Trophoblast cell (in vitro differentiated cells and primary cell): ENCODE data around the gene TMEM45B.
A peak's percentile ranks its signal among the peaks of the same experiment; 100 is the strongest.
"Not testable (repeated sequence)": the region's sequence is repeated elsewhere in the genome, so short reads cannot be mapped to it uniquely, and the experiment has no call there.

Experiments used
- DNase-seq, 2 donors: peaks; one replicate each; pipeline ENCODE4 v3.0.0-alpha.2; 2016
- H2AFZ ChIP-seq: 2 replicates; pipeline ENCODE4 v1.6.1; 2013; ENCODE audit warnings: low read length, moderate library complexity, mild to moderate bottlenecking; ENCODE audit not compliant: insufficient read depth, poor library complexity
- H2AK5ac ChIP-seq: 2 replicates; pipeline ENCODE4 v1.6.1; 2013; ENCODE audit warnings: mild to moderate bottlenecking, low read length
- H2BK120ac ChIP-seq: 2 replicates; pipeline ENCODE4 v1.6.1; 2013; ENCODE audit warnings: low read length, mild to moderate bottlenecking, moderate library complexity; ENCODE audit not compliant: insufficient read depth, poor library complexity
- H2BK12ac ChIP-seq: 2 replicates; pipeline ENCODE4 v1.6.1; 2013; ENCODE audit warnings: mild to moderate bottlenecking, low read length, moderate library complexity
- H2BK5ac ChIP-seq: 2 replicates; pipeline ENCODE4 v1.6.1; 2013; ENCODE audit warnings: low read length, low read depth, moderate library complexity, mild to moderate bottlenecking; ENCODE audit not compliant: poor library complexity
- H3K14ac ChIP-seq: 2 replicates; pipeline ENCODE4 v1.6.1; 2013; ENCODE audit warnings: mild to moderate bottlenecking, low read length
- H3K18ac ChIP-seq: 2 replicates; pipeline ENCODE4 v1.6.1; 2013; ENCODE audit warnings: mild to moderate bottlenecking, low read length
- H3K23ac ChIP-seq: 2 replicates; pipeline ENCODE4 v1.6.1; 2013; ENCODE audit warnings: low read length
- H3K27ac ChIP-seq: 2 replicates; pipeline ENCODE4 v1.5.1; 2013; ENCODE audit warnings: low read depth, mild to moderate bottlenecking, inconsistent platforms, low read length, moderate library complexity
- H3K27me3 ChIP-seq: 2 replicates; pipeline ENCODE4 v1.6.1; 2013; ENCODE audit warnings: inconsistent platforms, mild to moderate bottlenecking, low read length, moderate library complexity; ENCODE audit not compliant: insufficient read depth
- H3K36me3 ChIP-seq, 2 experiments: 1 replicate in 1 of 2; 2 replicates in 1 of 2; pipeline ENCODE4 v1.6.1; 2013; ENCODE audit warnings: low read length in 2 of 2, mild to moderate bottlenecking in 2 of 2, moderate library complexity in 1 of 2; ENCODE audit not compliant: insufficient read depth in 2 of 2, control insufficient read depth in 1 of 2
- H3K4ac ChIP-seq: 2 replicates; pipeline ENCODE4 v1.6.1; 2013; ENCODE audit warnings: low read depth, mild to moderate bottlenecking, low read length, moderate library complexity
- H3K4me1 ChIP-seq, 2 experiments: 1 replicate in 1 of 2; 2 replicates in 1 of 2; pipeline ENCODE4 v1.6.1; 2013; ENCODE audit warnings: low read length in 2 of 2, mild to moderate bottlenecking in 2 of 2, moderate library complexity in 1 of 2; ENCODE audit not compliant: insufficient read depth in 2 of 2, control insufficient read depth in 1 of 2
- H3K4me2 ChIP-seq: 2 replicates; pipeline ENCODE4 v1.6.1; 2013; ENCODE audit warnings: inconsistent platforms, mild to moderate bottlenecking, low read length, moderate library complexity
- H3K4me3 ChIP-seq: 2 replicates; pipeline ENCODE4 v1.5.1; 2013; ENCODE audit warnings: mild to moderate bottlenecking, low read depth, low read length, inconsistent platforms
- H3K79me1 ChIP-seq: one replicate; pipeline ENCODE4 v1.6.1; 2013; ENCODE audit warnings: low read length
- H3K79me2 ChIP-seq: 2 replicates; pipeline ENCODE4 v1.6.1; 2013; ENCODE audit warnings: low read length, mild to moderate bottlenecking; ENCODE audit not compliant: control insufficient read depth, insufficient read depth, poor library complexity
- H3K9ac ChIP-seq: 2 replicates; pipeline ENCODE4 v1.6.1; 2013; ENCODE audit warnings: mild to moderate bottlenecking, low read length
- H3K9me3 ChIP-seq: 2 replicates; pipeline ENCODE4 v1.6.1; 2013; ENCODE audit warnings: low read depth, mild to moderate bottlenecking, control low read depth, inconsistent platforms, low read length; ENCODE audit not compliant: insufficient read depth
- H4K12ac ChIP-seq: 2 replicates; pipeline ENCODE4 v1.6.1; 2013; ENCODE audit warnings: low read depth, mild to moderate bottlenecking, low read length, moderate library complexity
- H4K8ac ChIP-seq: 2 replicates; pipeline ENCODE4 v1.6.1; 2013; ENCODE audit warnings: low read depth, mild to moderate bottlenecking, low read length, moderate library complexity
- H4K91ac ChIP-seq: one replicate; pipeline ENCODE4 v1.6.1; 2013; ENCODE audit warnings: low read depth, mild to moderate bottlenecking, low read length, moderate library complexity
- WGBS: extraction: QIAGEN DNeasy Blood & Tissue Kit; methylation state at CpG from one replicate; pipeline ENCODE4 v1.1.7; 2013; ENCODE audit warnings: missing lambda C conversion rate; ENCODE audit not compliant: insufficient read length, insufficient coverage; ENCODE audit errors: extremely low coverage; 5-methylcytosine and 5-hydroxymethylcytosine counted together

The TMEM45B gene

DNA sequence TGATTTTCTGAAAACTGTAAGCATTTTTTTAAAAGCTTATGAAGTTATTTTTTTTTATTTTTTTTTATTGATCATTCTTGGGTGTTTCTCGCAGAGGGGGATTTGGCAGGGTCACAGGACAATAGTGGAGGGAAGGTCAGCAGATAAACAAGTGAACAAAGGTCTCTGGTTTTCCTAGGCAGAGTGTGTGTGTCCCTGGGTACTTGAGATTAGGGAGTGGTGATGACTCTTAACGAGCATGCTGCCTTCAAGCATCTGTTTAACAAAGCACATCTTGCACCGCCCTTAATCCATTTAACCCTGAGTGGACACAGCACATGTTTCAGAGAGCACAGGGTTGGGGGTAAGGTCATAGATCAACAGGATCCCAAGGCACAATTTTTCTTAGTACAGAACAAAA is 31.7 kb downstream of the TMEM45B start:
- not testable (repeated sequence) for DNase-seq, H2BK120ac ChIP-seq, H3K79me1 ChIP-seq, H3K27me3 ChIP-seq, H3K4ac ChIP-seq, H4K91ac ChIP-seq, H3K36me3 ChIP-seq, H2AFZ ChIP-seq, H3K4me3 ChIP-seq, H2BK5ac ChIP-seq, H2BK12ac ChIP-seq, H3K79me2 ChIP-seq, H2AK5ac ChIP-seq, H3K4me2 ChIP-seq, H3K9ac ChIP-seq, H3K9me3 ChIP-seq, H3K27ac ChIP-seq, H4K12ac ChIP-seq, H3K23ac ChIP-seq, H3K18ac ChIP-seq, H4K8ac ChIP-seq, H3K14ac ChIP-seq
- H3K4me1 ChIP-seq: peaks cover 6 to 12% of the 10 kb centered on the region in 2 experiments
- WGBS: no CpG with 5 or more reads among the region's 3 CpGs

DNA sequence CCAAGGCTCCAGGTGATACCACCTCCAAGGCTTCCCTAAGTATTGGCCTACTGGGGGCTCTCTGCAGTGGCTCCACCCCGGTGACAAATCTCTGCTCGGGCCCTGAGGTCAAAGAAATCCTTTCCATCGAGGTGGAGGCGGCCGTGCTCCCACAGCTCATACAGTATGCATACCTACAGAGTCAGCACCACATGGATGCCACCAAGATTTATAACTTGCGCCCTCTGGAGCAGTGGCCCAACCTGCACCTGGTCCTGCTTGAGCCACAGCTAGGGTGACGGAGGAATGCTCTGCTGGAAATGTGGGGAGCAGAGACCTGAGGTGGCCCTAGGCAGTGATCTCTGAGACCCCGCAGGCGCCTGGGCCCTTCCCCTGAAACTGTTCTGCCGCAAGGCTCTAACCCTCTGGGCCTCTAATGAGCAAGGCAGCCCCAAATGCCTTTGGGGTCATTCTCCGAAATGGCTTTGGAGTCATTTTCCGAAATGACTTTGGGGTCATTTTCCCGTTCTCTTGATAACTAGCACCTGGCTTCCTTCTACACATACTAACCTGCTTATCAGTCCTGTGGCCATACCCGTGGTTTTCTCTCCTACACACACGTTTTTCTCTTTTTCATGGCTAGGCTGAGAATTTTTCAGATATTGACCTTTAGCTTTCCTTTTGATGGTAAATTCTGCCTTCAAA is 33.9 kb downstream of the TMEM45B start:
- Histone ChIP-seq H3K27me3 (no peaks in the 10 kb centered on the region), H3K18ac (no peak overlapping the region), H4K8ac (no peak overlapping the region), H3K79me2 (no peaks in the 10 kb centered on the region), H3K36me3 (no peaks in the 10 kb centered on the region), H2BK5ac (no peak overlapping the region), H3K9ac (no peak overlapping the region), H3K79me1 (peaks cover 4% of the 10 kb centered on the region), H2BK12ac (no peak overlapping the region), H3K27ac (no peak overlapping the region), H3K14ac (no peak overlapping the region), H2AFZ (no peak overlapping the region), H3K4me1 (peaks cover 6 to 12% of the 10 kb centered on the region in 2 experiments), H4K12ac (no peak overlapping the region), H3K23ac (no peak overlapping the region), H4K91ac (no peak overlapping the region), H2BK120ac (no peak overlapping the region), H3K9me3 (peaks cover 2% of the 10 kb centered on the region), H3K4me3 (no peak overlapping the region), H3K4me2 (no peak overlapping the region), H3K4ac (no peak overlapping the region), H2AK5ac (no peak overlapping the region)
- no CpG with 5 or more reads among the region's 15 CpGs for WGBS
- DNase-seq: peak; percentile 79 to 94

GRCh38 chr11:129852125-129852740 is 36.6 kb downstream of the TMEM45B start:
- no CpG with 5 or more reads among the region's 15 CpGs for WGBS
- no peaks in the 10 kb centered on the region for H3K27me3 ChIP-seq
- H4K12ac ChIP-seq: no peak overlapping the region
- no peak overlapping the region for H4K91ac ChIP-seq
- no peak overlapping the region for H2BK12ac ChIP-seq
- H3K79me2 ChIP-seq: no peaks in the 10 kb centered on the region
- H3K23ac ChIP-seq: no peak overlapping the region
- H3K18ac ChIP-seq: no peak overlapping the region
- no peak overlapping the region for H2BK120ac ChIP-seq
- H4K8ac ChIP-seq: no peak overlapping the region
- no peak overlapping the region for H3K27ac ChIP-seq
- H3K79me1 ChIP-seq: peaks cover 4% of the 10 kb centered on the region
- no peak overlapping the region for H3K4me2 ChIP-seq
- H3K9ac ChIP-seq: no peak overlapping the region
- no peak overlapping the region for H2AFZ ChIP-seq
- H3K9me3 ChIP-seq: peaks cover 2% of the 10 kb centered on the region
- no peaks in the 10 kb centered on the region for H3K36me3 ChIP-seq
- no peak overlapping the region for H2AK5ac ChIP-seq
- H3K4me1 ChIP-seq: peaks cover 6 to 8% of the 10 kb centered on the region in 2 experiments
- DNase-seq: peak in 1 of 2 donors; percentile 78
- no peak overlapping the region for H3K14ac ChIP-seq
- H2BK5ac ChIP-seq: no peak overlapping the region
- H3K4me3 ChIP-seq: no peak overlapping the region
- no peak overlapping the region for H3K4ac ChIP-seq

GRCh38 chr11:129853518-129854231 is 38.0 kb downstream of the TMEM45B start:
- Histone ChIP-seq H3K79me1 (peaks cover 4% of the 10 kb centered on the region), H3K36me3 (no peaks in the 10 kb centered on the region), H3K18ac (no peak overlapping the region), H3K14ac (no peak overlapping the region), H4K12ac (no peak overlapping the region), H3K23ac (no peak overlapping the region), H3K9ac (no peak overlapping the region), H4K91ac (no peak overlapping the region), H2BK120ac (no peak overlapping the region), H3K4me1 (peaks cover 6% of the 10 kb centered on the region in 2 experiments), H3K4ac (no peak overlapping the region), H3K4me3 (no peak overlapping the region), H3K79me2 (no peaks in the 10 kb centered on the region), H4K8ac (no peak overlapping the region), H2AK5ac (no peak overlapping the region), H2BK12ac (no peak overlapping the region), H3K27me3 (no peaks in the 10 kb centered on the region), H3K27ac (no peak overlapping the region), H3K9me3 (peaks cover 2% of the 10 kb centered on the region), H3K4me2 (no peak overlapping the region), H2BK5ac (no peak overlapping the region), H2AFZ (no peak overlapping the region)
- no CpG with 5 or more reads among the region's 10 CpGs for WGBS
- peak in 1 of 2 donors; percentile 19 for DNase-seq
